HepG2 (cell line): ENCODE data around the gene ZFHX3. TPM values are rescaled to one million over a fixed set of nuclear protein-coding genes. Genes with fewer than 3 reads are reported as not detected.
A peak's percentile ranks its signal among the peaks of the same experiment; 100 is the strongest.

Experiments used
- ARID3A ChIP-seq: IDR thresholded peaks from 2 replicates; pipeline ENCODE4 v1.6.1; 2012; ENCODE audit warnings: low read depth, low read length, improper control_type of control experiment
- ATAD3A ChIP-seq: sonication (generic); formaldehyde crosslinking; IDR thresholded peaks from 2 replicates; pipeline ENCODE4 v1.4.0; 2020; ENCODE audit warnings: missing genetic modification reagents
- CCDC6 ChIP-seq: sonication (generic); formaldehyde crosslinking; IDR thresholded peaks from 2 replicates; pipeline ENCODE4 v1.8.1; 2022; ENCODE audit warnings: mild to moderate bottlenecking, missing genetic modification reagents, moderate library complexity
- CSRNP2 ChIP-seq: sonication (generic); formaldehyde crosslinking; conservative IDR thresholded peaks from 2 replicates; pipeline ENCODE4 v1.8.0; 2022; ENCODE audit warnings: low read depth, missing genetic modification reagents
- CTCF ChIP-seq: sonication (generic); formaldehyde crosslinking; IDR thresholded peaks from 2 replicates; pipeline ENCODE4 v1.5.0; 2020; ENCODE audit warnings: mild to moderate bottlenecking, missing genetic modification reagents, moderate library complexity
- FOXJ3 ChIP-seq: sonication (generic); formaldehyde crosslinking; IDR thresholded peaks from 2 replicates; pipeline ENCODE4 v1.4.0; 2020; ENCODE audit warnings: missing genetic modification reagents, mild to moderate bottlenecking, borderline replicate concordance
- MED8 ChIP-seq: sonication (generic); formaldehyde crosslinking; IDR thresholded peaks from 2 replicates; pipeline ENCODE4 v1.8.1; 2023; ENCODE audit warnings: mild to moderate bottlenecking, missing genetic modification reagents; ENCODE audit not compliant: insufficient replicate concordance
- SMC3 ChIP-seq: IDR thresholded peaks from 2 replicates; pipeline ENCODE4 v1.6.1; 2011; ENCODE audit warnings: low read length, improper control_type of control experiment
- SYNCRIP ChIP-seq: fragments of 200-400 bp; formaldehyde crosslinking; IDR thresholded peaks from 2 replicates; pipeline ENCODE4 v1.6.1; 2018; ENCODE audit warnings: mild to moderate bottlenecking, low read depth, low read length; ENCODE audit not compliant: insufficient read depth
- TAF15 ChIP-seq: fragments of 200-400 bp; formaldehyde crosslinking; IDR thresholded peaks from one replicate; pipeline ENCODE4 v1.6.1; 2018; ENCODE audit warnings: mild to moderate bottlenecking, low read depth, low read length; ENCODE audit not compliant: poor library complexity, severe bottlenecking
- TERF1 ChIP-seq: sonication (generic); formaldehyde crosslinking; IDR thresholded peaks from 2 replicates; pipeline ENCODE4 v1.8.0; 2022; ENCODE audit warnings: mild to moderate bottlenecking, missing genetic modification reagents, moderate library complexity
- THYN1 ChIP-seq: sonication (generic); formaldehyde crosslinking; IDR thresholded peaks from 2 replicates; pipeline ENCODE4 v1.8.1; 2023; ENCODE audit warnings: low read depth, mild to moderate bottlenecking, moderate library complexity, missing genetic modification reagents, borderline replicate concordance
- ZBTB1 ChIP-seq: sonication (generic); formaldehyde crosslinking; IDR thresholded peaks from 2 replicates; pipeline ENCODE4 v1.4.0; 2020; ENCODE audit warnings: missing genetic modification reagents, borderline replicate concordance
- ZKSCAN1 ChIP-seq: fragments of 150-350 bp; IDR thresholded peaks from 2 replicates; pipeline ENCODE4 v1.6.1; 2014; ENCODE audit warnings: low read length
- ZNF280B ChIP-seq: sonication (generic); formaldehyde crosslinking; IDR thresholded peaks from 2 replicates; pipeline ENCODE4 v1.5.0; 2020; ENCODE audit warnings: missing genetic modification reagents, mild to moderate bottlenecking, borderline replicate concordance
- ZNF281 ChIP-seq: sonication (generic); formaldehyde crosslinking; IDR thresholded peaks from 2 replicates; pipeline ENCODE4 v1.4.0; 2020; ENCODE audit warnings: missing genetic modification reagents, borderline replicate concordance
- ZNF891 ChIP-seq: sonication (generic); formaldehyde crosslinking; IDR thresholded peaks from 2 replicates; pipeline ENCODE4 v1.5.0; 2020; ENCODE audit warnings: mild to moderate bottlenecking, missing genetic modification reagents
- polyA plus RNA-seq, 8 experiments: library from polyadenylated mRNA; depleted of rRNA in 3 of 8; stranded (reverse) in 7 of 8; unstranded in 1 of 8; fragments of >200 nt; fragmentation: Illumina TruSeq in 4 of 8; extraction: Trizol in 4 of 8; gene quantifications; 2 replicates each; pipeline versions ENCODE4 v1.2.1 to v1.2.3, GENCODE V29; 2011 to 2016; ENCODE audit warnings: low read depth in 4 of 8, missing spikeins in 1 of 8, mixed read lengths in 1 of 8; ENCODE audit not compliant: insufficient read depth in 1 of 8
- total RNA-seq, 5 experiments: library from RNA; depleted of rRNA; stranded (reverse); fragments of >200 nt; fragmentation: Illumina TruSeq; extraction: Trizol; gene quantifications; 2 replicates each; pipeline ENCODE4 v1.2.3, GENCODE V29; 2016; ENCODE audit warnings: low read depth in 1 of 5

Gene ZFHX3
- total and polyA plus RNA-seq, 2 of the 13 experiments (the other 11 are each of a cell fraction or from before 2014, with no cell fraction given): 5.0 to 6.0 TPM

GRCh38 chr16:73048292-73049080 lies 558 bp upstream of the ZFHX3 start (continued):
- TF ChIP-seq TAF15 (no peak), ZNF281 (CRISPR knock-in tag) (peak; percentile 37), CCDC6 (CRISPR knock-in tag) (no peak), ZKSCAN1 (no peak), CSRNP2 (CRISPR knock-in tag) (no peak), CTCF (CRISPR knock-in tag) (peak; percentile 13; the same call in 1 of the 2 replicates), SMC3 (no peak), FOXJ3 (no peak), TERF1 (no peak), ZNF280B (0 out of 2 replicates have a peak, but pooled peaks have one; percentile 68), ZBTB1 (CRISPR knock-in tag) (no peak), THYN1 (CRISPR knock-in tag) (no peak), ATAD3A (CRISPR knock-in tag) (no peak), SYNCRIP (no peak), MED8 (CRISPR knock-in tag) (no peak), ZNF891 (0 out of 2 replicates have a peak, but pooled peaks have one; percentile 72), ARID3A (no peak)
